Vagina (tissue), 2 donors: ENCODE data around the gene PPL.

Experiments
- CTCF ChIP-seq, 3 experiments: fragments of 450-650 bp in 2 of 3; fragments of 200-600 bp in 1 of 3; sonication (generic) in 1 of 3; IDR thresholded peaks; one replicate each; pipeline ENCODE4 v1.5.1; 2017 to 2019; ENCODE audit warnings: antibody characterized with exemption in 3 of 3, mild to moderate bottlenecking in 2 of 3, moderate library complexity in 2 of 3
- POLR2AphosphoS5 ChIP-seq, 2 donors: sonication (generic); formaldehyde crosslinking; IDR thresholded peaks; one replicate each; pipeline ENCODE4 v1.9.0; 2017; ENCODE audit warnings: antibody characterized with exemption in 2 of 2, mild to moderate bottlenecking in 2 of 2, low read depth in 1 of 2; ENCODE audit not compliant: insufficient read depth in 1 of 2

- TF ChIP-seq POLR2AphosphoS5 (IDR thresholded peaks at IDR 0.05; ENCODE audit: insufficient read depth in 1 of 2, low read depth in 1 of 2) (no peak), CTCF (IDR thresholded peaks at IDR 0.05) (no peak)
These were observed 57.9 kb downstream of the PPL start for GRCh38 chr16:4879049-4879448.
